ENCODE results near the gene PGR.
"Not testable (repeated sequence)": the region's sequence is repeated elsewhere in the genome, so short reads cannot be mapped to it uniquely, and the experiment has no call there.

Gene PGR

DNA sequence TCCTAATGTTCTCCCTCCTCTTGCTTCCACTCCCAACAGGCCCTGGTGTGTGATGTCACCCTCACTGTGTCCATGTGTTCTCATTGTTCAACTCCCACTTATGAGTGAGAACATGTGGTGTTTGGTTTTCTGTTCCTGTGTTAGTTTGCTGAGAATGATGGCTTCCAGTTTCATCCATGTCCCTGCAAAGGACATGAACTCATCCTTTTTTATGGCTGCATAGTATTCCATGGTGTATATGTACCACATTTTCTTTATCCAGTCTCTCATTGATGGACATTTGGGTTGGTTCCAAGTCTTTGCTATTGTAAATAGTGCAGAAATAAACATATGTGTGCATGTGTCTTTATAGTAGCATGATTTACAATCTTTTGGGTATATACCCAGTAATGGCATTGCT, 115.9 kb downstream of the PGR start:
- CTCF ChIA-PET; H3K27ac ChIP-seq (ENCODE audit: insufficient read depth in 1 of 2, low read depth in 1 of 2, low read length in 2 of 2, poor library complexity in 1 of 2, severe bottlenecking in 2 of 2); POLR2A ChIA-PET: not testable (repeated sequence)

DNA sequence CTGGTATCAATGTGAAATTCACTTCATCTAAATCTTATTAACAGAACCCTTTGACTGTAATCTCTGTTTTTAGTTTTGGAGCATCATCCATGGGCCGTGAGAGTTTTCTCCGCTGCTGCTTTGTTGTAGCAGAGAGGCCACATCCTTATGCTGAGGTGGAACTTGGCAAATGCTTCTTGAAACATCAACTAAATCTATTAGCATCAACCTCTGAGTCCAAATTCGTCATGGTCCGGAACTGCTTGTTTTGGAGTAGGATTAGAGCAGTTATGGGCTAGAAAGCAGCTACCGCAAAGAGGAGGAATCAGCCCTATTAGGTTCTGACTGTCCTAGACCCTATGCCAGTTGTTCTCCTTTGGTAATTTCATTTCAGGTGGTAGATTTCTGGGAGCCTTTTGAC, 117.7 kb downstream of the PGR start:
- Histone ChIP-seq H3K4me1 (ENCODE audit: control extremely low read depth in 1 of 4, control insufficient read depth in 4 of 4, insufficient read depth in 4 of 4, low read length in 3 of 4) (no peaks in the 10 kb centered on the region), H3K9me3 (ENCODE audit: control extremely low read depth in 1 of 5, control insufficient read depth in 4 of 5, insufficient read depth in 2 of 5, low read depth in 1 of 5, low read length in 4 of 5) (no peaks in the 10 kb centered on the region), H3K27me3 (replicated peaks in 2 of 5; ENCODE audit: control insufficient read depth in 4 of 5, insufficient read depth in 5 of 5, low read length in 4 of 5) (no peaks in the 10 kb centered on the region), H3K4me3 (ENCODE audit: control insufficient read depth in 1 of 7, extremely low read depth in 1 of 7, insufficient read depth in 4 of 7, low read depth in 2 of 7, low read length in 6 of 7) (no peak overlapping the region), H3K27ac (ENCODE audit: insufficient read depth in 1 of 2, low read depth in 1 of 2, low read length in 2 of 2, poor library complexity in 1 of 2, severe bottlenecking in 2 of 2) (no peak overlapping the region), H3K36me3 (ENCODE audit: control insufficient read depth in 4 of 4, insufficient read depth in 4 of 4, low read length in 3 of 4) (no peaks in the 10 kb centered on the region)
- ChIA-PET CTCF (no interaction called here), POLR2A (no interaction called here)
- 100% methylated on average over 1 of the region's 5 CpGs for whole genome bisulfite sequencing (ENCODE audit: insufficient coverage)
- no peak for DNase-seq

More for the DNA sequence above, 115.9 kb downstream of the PGR start:
- not testable (repeated sequence) for H3K4me3 ChIP-seq (ENCODE audit: control insufficient read depth in 1 of 7, extremely low read depth in 1 of 7, insufficient read depth in 4 of 7, low read depth in 2 of 7, low read length in 6 of 7); H3K4me1 ChIP-seq (ENCODE audit: control extremely low read depth in 1 of 4, control insufficient read depth in 4 of 4, insufficient read depth in 4 of 4, low read length in 3 of 4); H3K36me3 ChIP-seq (ENCODE audit: control insufficient read depth in 4 of 4, insufficient read depth in 4 of 4, low read length in 3 of 4); DNase-seq; H3K27me3 ChIP-seq (replicated peaks in 2 of 5; ENCODE audit: control insufficient read depth in 4 of 5, insufficient read depth in 5 of 5, low read length in 4 of 5); H3K9me3 ChIP-seq (ENCODE audit: control extremely low read depth in 1 of 5, control insufficient read depth in 4 of 5, insufficient read depth in 2 of 5, low read depth in 1 of 5, low read length in 4 of 5)

DNA sequence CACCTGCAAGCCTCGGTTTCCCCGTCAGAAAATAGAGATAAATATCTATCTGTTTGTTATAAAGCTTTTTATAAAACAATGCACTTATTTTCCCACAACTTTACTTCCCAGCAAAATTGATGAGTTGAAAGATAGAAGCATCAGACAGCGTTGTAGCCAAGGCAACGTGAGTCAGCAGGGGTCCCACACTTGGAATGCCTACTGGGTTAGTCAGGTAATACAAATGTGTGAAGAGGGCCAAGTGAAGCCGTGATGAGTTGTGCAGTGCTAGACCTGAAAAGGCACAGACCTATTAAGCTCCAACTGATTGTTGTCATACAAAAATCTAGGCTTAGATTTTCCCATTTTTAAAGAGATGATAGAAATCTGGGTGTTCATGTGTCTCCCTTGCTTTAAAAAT, 118.7 kb downstream of the PGR start:
- no peak overlapping the region for H3K27ac ChIP-seq (ENCODE audit: insufficient read depth in 1 of 2, low read depth in 1 of 2, low read length in 2 of 2, poor library complexity in 1 of 2, severe bottlenecking in 2 of 2)
- H3K4me3 ChIP-seq (ENCODE audit: control insufficient read depth in 1 of 7, extremely low read depth in 1 of 7, insufficient read depth in 4 of 7, low read depth in 2 of 7, low read length in 6 of 7): no peak overlapping the region
- ChIA-PET CTCF (no interaction called here), POLR2A (no interaction called here)
- 100% methylated on average over 3 of the region's 5 CpGs for WGBS (ENCODE audit: insufficient coverage)
- H3K4me1 ChIP-seq (ENCODE audit: control extremely low read depth in 1 of 4, control insufficient read depth in 4 of 4, insufficient read depth in 4 of 4, low read length in 3 of 4): no peaks in the 10 kb centered on the region
- no peak for DNase-seq
- H3K36me3 ChIP-seq (ENCODE audit: control insufficient read depth in 4 of 4, insufficient read depth in 4 of 4, low read length in 3 of 4): no peaks in the 10 kb centered on the region
- H3K27me3 ChIP-seq (replicated peaks in 2 of 5; ENCODE audit: control insufficient read depth in 4 of 5, insufficient read depth in 5 of 5, low read length in 4 of 5): no peaks in the 10 kb centered on the region
- H3K9me3 ChIP-seq (ENCODE audit: control extremely low read depth in 1 of 5, control insufficient read depth in 4 of 5, insufficient read depth in 2 of 5, low read depth in 1 of 5, low read length in 4 of 5): no peaks in the 10 kb centered on the region

DNA sequence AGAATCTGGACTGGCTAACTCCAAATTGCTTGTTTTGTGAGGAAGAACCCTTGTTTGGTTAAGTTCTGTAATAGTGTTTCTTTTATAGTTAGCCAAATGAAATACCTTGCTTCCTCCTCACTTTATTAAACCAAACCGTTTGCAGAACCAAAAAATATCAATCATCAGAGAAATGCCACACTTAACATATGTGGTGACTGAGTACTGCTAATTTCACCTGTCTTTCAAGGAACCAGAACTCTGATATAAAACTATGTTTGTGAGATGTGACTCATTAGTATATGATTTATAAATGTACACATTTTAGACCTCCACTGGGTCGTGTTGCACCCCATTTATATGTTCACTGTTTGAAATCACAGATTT, 119.9 kb downstream of the PGR start:
- no peaks in the 10 kb centered on the region for H3K9me3 ChIP-seq (ENCODE audit: control extremely low read depth in 1 of 5, control insufficient read depth in 4 of 5, insufficient read depth in 2 of 5, low read depth in 1 of 5, low read length in 4 of 5)
- CTCF ChIA-PET: no interaction called here
- no peaks in the 10 kb centered on the region for H3K36me3 ChIP-seq (ENCODE audit: control insufficient read depth in 4 of 4, insufficient read depth in 4 of 4, low read length in 3 of 4)
- POLR2A ChIA-PET: no interaction called here
- H3K4me1 ChIP-seq (ENCODE audit: control extremely low read depth in 1 of 4, control insufficient read depth in 4 of 4, insufficient read depth in 4 of 4, low read length in 3 of 4): no peaks in the 10 kb centered on the region
- DNase-seq: no peak
- H3K27me3 ChIP-seq (replicated peaks in 2 of 5; ENCODE audit: control insufficient read depth in 4 of 5, insufficient read depth in 5 of 5, low read length in 4 of 5): no peaks in the 10 kb centered on the region
- WGBS (ENCODE audit: insufficient coverage): no CpG with 5 or more reads among the region's 2 CpGs
- H3K27ac ChIP-seq (ENCODE audit: insufficient read depth in 1 of 2, low read depth in 1 of 2, low read length in 2 of 2, poor library complexity in 1 of 2, severe bottlenecking in 2 of 2): no peak overlapping the region
- no peak overlapping the region for H3K4me3 ChIP-seq (ENCODE audit: control insufficient read depth in 1 of 7, extremely low read depth in 1 of 7, insufficient read depth in 4 of 7, low read depth in 2 of 7, low read length in 6 of 7)

DNA sequence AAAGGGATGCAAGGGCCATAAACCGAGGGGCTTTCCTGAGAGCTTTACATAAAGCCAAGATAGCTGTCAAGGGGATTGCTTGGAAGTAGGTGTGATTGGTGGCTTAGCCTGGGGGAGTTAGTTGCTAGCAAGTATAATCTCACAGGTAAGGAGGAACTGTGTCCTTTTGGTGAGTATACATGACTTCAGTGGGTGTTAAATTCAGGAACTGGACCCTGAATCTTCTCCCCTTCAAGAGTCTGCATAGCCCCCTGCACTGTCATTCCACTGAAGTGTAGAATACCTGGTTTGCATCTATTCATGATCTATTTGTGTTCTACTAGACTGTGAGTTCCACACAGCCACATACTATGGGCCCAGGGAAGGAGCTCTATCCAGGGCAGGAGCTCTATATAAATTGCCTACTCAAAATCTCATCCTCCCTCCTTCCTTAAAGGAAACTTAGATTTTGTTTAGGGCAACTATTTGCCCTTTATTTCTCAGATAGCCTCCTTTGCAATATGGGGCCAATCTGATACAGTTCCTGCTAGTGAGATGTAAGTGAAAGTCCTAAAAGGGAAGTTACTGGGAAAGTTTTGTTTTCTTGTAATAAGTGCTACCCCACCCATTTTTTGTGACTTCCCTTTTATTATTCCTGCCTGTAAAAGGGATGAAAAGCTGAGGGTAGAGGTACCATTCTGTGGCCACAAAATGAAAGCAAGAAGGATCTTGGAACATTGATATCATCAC, 120.5 kb downstream of the PGR start:
- CTCF ChIA-PET: no interaction called here
- no peaks in the 10 kb centered on the region for H3K4me1 ChIP-seq (ENCODE audit: control extremely low read depth in 1 of 4, control insufficient read depth in 4 of 4, insufficient read depth in 4 of 4, low read length in 3 of 4)

DNA sequence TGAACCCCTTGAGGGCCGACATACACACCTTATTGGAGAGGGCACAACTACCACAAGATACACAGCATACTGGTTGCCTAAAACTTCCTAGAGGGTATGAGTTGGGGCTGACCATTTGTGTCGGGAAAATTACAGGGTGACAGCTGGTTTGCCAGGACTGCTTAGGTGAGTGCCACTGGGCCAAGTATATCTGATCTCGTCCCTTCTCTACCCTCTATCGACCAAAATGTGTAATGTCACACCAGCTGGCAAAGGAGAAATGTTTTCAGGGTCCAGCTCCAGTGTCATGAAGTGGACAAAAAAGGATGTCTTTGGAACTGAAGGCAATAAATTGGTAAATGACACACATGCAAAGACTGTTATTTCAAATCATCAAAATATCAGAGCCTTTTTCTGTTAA, 126.1 kb downstream of the PGR start:
- WGBS (ENCODE audit: insufficient coverage): 94% methylated on average over 3 of the region's 4 CpGs
- H3K27ac ChIP-seq (ENCODE audit: insufficient read depth in 1 of 2, low read depth in 1 of 2, low read length in 2 of 2, poor library complexity in 1 of 2, severe bottlenecking in 2 of 2): no peak overlapping the region
- no peak for DNase-seq
- H3K9me3 ChIP-seq (ENCODE audit: control extremely low read depth in 1 of 5, control insufficient read depth in 4 of 5, insufficient read depth in 2 of 5, low read depth in 1 of 5, low read length in 4 of 5): no peaks in the 10 kb centered on the region
- ChIA-PET CTCF (no interaction called here), POLR2A (no interaction called here)
- H3K27me3 ChIP-seq (replicated peaks in 2 of 5; ENCODE audit: control insufficient read depth in 4 of 5, insufficient read depth in 5 of 5, low read length in 4 of 5): no peaks in the 10 kb centered on the region
- no peaks in the 10 kb centered on the region for H3K36me3 ChIP-seq (ENCODE audit: control insufficient read depth in 4 of 4, insufficient read depth in 4 of 4, low read length in 3 of 4)
- H3K4me1 ChIP-seq (ENCODE audit: control extremely low read depth in 1 of 4, control insufficient read depth in 4 of 4, insufficient read depth in 4 of 4, low read length in 3 of 4): no peaks in the 10 kb centered on the region
- H3K4me3 ChIP-seq (ENCODE audit: control insufficient read depth in 1 of 7, extremely low read depth in 1 of 7, insufficient read depth in 4 of 7, low read depth in 2 of 7, low read length in 6 of 7): no peak overlapping the region

More for the DNA sequence above, 120.5 kb downstream of the PGR start:
- POLR2A ChIA-PET: no interaction called here
- no peak overlapping the region for H3K4me3 ChIP-seq (ENCODE audit: control insufficient read depth in 1 of 7, extremely low read depth in 1 of 7, insufficient read depth in 4 of 7, low read depth in 2 of 7, low read length in 6 of 7)
- H3K36me3 ChIP-seq (ENCODE audit: control insufficient read depth in 4 of 4, insufficient read depth in 4 of 4, low read length in 3 of 4): no peaks in the 10 kb centered on the region
- H3K27ac ChIP-seq (ENCODE audit: insufficient read depth in 1 of 2, low read depth in 1 of 2, low read length in 2 of 2, poor library complexity in 1 of 2, severe bottlenecking in 2 of 2): no peak overlapping the region
- 100% methylated on average over 1 of the region's 1 CpG for WGBS (ENCODE audit: insufficient coverage)
- H3K27me3 ChIP-seq (replicated peaks in 2 of 5; ENCODE audit: control insufficient read depth in 4 of 5, insufficient read depth in 5 of 5, low read length in 4 of 5): no peaks in the 10 kb centered on the region
- no peak for DNase-seq
- no peaks in the 10 kb centered on the region for H3K9me3 ChIP-seq (ENCODE audit: control extremely low read depth in 1 of 5, control insufficient read depth in 4 of 5, insufficient read depth in 2 of 5, low read depth in 1 of 5, low read length in 4 of 5)

DNA sequence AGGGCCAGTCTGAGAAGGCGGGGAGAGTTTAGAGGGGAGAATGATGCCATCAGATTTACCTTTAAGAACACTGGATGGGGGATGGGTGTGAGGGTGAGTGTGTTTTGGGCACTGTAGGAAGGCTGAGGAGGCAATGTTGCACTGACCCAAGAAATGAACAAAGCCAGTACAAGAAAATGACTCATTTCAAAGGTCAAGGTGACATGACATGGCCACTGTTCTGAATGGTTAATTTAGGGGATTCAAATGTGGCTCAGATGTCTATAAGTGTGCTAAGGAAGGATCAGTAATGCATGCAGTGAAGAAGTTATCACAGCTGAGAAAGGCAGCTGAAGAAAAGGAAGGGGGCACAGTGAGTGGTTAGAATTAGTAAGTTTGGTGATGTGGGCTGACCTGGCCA, 129.9 kb downstream of the PGR start:
- Histone ChIP-seq H3K27ac (ENCODE audit: insufficient read depth in 1 of 2, low read depth in 1 of 2, low read length in 2 of 2, poor library complexity in 1 of 2, severe bottlenecking in 2 of 2) (no peak overlapping the region), H3K4me1 (ENCODE audit: control extremely low read depth in 1 of 4, control insufficient read depth in 4 of 4, insufficient read depth in 4 of 4, low read length in 3 of 4) (no peaks in the 10 kb centered on the region), H3K4me3 (ENCODE audit: control insufficient read depth in 1 of 7, extremely low read depth in 1 of 7, insufficient read depth in 4 of 7, low read depth in 2 of 7, low read length in 6 of 7) (no peak overlapping the region), H3K9me3 (ENCODE audit: control extremely low read depth in 1 of 5, control insufficient read depth in 4 of 5, insufficient read depth in 2 of 5, low read depth in 1 of 5, low read length in 4 of 5) (no peaks in the 10 kb centered on the region), H3K36me3 (ENCODE audit: control insufficient read depth in 4 of 4, insufficient read depth in 4 of 4, low read length in 3 of 4) (no peaks in the 10 kb centered on the region), H3K27me3 (replicated peaks in 2 of 5; ENCODE audit: control insufficient read depth in 4 of 5, insufficient read depth in 5 of 5, low read length in 4 of 5) (no peaks in the 10 kb centered on the region)
- CTCF ChIA-PET: no interaction called here
- POLR2A ChIA-PET: no interaction called here
- no peak for DNase-seq
- WGBS (ENCODE audit: insufficient coverage): 100% methylated on average over 1 of the region's 1 CpG

Measured in common myeloid progenitor, CD34-positive (primary cell).